GM21381 (cell line): ENCODE data around the gene STK25.

ENCODE experiments used
- ATAC-seq: cut with Tn5 transposase; IDR thresholded peaks from one replicate; pipeline ENCODE4 v1.9.1; 2021; ENCODE audit warnings: mild to moderate bottlenecking, moderate library complexity; ENCODE audit not compliant: unreplicated experiment

The STK25 gene

DNA sequence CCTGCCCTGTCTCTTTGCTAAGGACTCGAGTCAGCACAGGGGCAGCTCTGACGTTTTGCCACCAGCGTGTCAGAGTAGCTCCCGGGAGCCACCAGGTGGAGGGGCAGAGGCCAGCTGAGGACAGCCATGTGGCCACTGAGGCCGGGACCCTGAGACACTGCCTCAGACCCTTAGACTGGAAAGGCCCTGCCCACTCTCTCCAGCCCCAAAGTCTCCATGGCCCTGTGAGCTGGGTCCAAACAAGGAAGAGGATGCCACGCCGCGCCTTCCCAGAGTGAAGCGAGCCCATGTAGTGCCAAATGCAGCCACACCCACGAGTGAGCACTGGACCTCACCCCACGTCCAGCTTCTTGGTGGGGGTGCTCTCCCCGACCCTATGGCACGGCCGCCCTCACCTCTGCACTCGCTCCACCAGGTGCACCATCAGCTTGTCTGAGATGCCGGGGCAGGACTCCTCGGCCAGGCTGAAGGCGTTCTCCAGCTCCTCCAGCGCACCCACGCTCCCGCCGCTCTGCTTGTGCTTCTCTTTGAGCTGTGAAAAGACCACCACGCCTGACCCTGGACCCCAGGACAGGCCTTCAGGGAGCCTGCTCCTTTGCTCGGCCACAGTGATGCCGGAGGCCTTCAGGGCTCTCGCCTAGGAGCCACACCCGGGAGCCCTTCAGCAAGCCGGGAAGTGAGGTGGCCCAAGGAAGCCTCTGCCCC, 12.2 kb downstream of the STK25 start:
- no peak for ATAC-seq

DNA sequence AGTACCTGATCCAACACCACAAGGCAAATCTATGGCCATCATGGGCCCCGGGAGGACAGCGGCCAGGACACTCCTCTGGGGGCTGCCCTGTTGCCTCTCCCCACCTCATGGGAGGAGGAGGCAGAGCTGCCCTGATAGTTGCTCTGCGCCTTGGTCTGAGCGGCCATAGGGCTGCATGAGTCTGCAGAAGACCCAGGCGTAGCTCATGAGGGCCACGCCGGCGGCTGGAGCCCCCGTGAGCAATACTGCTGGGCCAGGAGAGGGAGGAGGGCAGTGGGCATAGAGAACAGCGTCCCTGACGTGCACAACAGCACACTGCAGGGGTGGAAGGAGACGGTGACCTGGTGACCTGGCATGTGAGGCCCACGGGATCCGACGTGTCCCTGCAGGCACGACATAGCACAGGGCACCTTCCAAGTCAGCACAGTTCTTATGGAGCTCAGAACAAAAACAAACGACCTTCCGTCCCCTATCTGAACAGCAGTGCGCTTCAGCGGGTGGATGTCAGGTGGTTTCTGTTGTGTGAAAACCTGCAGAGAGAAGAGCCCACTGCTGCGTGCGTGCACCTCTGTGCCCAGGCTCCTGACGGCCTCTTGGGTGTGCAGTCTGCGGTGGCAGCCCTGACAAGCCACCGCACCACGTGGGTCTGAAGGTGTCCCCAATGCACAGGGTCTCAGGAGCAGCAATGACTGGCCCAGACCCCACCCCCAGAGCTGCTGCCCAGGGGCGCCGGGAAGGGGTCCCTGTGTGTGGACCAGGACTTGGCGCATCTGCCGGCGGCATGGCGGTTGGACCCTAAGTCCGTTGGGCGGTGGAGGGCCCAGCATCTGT, 13.0 kb downstream of the STK25 start:
- no peak for ATAC-seq

DNA sequence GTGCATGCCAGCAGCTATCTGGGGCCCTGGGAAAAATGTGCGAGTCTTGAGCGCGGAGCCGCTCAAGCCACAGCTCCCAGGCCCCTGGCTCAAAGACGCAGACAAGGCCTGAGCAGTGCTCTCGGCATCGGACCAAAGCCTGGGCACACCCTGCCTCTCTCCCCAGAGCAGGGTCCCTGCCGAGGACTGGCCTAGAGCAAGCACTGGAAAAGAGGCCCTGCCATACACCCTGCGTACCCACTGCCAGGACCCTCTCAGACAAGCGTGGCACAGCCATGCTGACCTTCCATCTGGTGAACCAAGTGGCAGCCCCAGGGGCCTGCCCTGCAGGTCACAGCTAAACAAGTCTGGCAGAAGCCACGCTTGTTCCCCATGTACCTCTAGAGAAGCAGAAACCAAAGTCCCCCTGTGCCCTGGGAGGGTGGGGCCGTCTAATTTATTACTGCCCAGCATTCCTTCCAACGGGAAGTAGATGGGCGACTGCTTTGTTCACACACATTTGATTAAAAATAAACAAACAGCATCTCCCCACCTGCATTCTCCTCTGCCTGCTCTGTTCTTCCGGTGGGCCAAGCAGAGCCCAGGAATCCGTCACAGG, 14.0 kb downstream of the STK25 start:
- no peak for ATAC-seq

DNA sequence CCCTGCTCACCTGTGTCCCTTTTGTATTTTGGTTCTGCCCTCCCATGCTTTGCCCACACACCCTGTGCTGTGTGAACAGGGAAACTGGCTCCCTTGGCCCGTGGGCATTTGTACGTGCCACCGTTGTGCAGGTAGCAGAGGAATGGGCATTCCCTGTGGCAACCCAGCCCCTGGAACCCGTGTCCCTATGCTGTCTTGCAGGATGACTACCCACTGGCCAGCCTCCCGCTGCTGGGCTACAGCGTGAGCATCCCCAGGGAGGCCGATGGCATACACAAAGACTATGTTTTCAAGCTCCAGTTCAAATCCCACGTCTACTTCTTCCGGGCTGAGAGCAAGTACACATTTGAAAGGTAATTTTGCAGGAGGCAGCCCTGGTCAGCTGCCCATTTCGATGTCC, 15.3 kb downstream of the STK25 start:
- no peak for ATAC-seq

DNA sequence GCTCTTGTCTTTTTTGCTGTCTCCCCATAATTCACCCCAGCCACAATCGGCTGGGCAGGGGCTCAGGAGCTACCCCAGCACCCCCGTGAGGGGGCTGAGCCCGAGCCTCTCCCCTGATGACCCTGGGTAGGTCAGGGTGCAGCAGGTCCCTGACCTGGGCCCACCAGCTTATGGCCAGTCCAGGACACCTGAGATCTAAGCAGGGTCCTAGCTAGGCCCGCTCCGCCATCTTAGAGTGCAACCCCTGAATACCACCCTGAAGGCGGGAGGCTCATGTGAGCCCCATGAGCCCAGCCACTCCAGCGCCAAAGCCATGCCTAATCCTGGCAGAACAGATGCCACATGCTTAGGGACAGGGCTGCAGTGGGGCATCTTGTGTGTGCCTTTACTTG, 16.2 kb downstream of the STK25 start:
- no peak for ATAC-seq

DNA sequence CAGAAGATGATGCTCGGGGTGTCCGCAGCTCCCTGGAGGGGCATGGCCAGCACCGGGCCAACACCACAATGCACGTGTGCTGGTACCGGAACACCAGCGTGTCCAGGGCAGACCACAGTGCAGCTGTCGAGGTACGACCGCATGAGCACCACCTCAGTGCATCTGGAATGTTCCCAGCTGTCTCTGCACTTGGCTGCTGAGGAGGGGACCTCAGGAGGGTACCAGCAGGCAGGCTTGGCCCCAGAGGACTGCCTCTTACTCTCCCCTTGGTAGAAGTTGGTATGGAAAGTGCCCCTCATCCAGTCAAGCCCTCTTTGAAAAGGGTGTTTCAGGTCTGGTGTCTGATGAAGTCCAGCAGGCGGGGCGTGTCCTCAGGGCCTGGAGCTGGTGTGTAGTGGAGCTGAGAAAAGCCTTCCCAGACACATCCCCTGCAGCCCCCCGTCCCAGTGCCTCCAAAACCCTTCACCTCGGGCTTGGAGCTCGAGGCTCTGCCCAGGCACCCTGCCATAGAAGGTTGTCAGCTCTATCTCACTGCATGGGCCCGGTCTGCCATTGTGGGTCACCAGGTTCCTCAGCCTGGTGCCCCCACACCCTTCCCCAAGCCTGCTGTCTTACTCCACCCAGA, 16.7 kb downstream of the STK25 start:
- ATAC-seq = no peak

DNA sequence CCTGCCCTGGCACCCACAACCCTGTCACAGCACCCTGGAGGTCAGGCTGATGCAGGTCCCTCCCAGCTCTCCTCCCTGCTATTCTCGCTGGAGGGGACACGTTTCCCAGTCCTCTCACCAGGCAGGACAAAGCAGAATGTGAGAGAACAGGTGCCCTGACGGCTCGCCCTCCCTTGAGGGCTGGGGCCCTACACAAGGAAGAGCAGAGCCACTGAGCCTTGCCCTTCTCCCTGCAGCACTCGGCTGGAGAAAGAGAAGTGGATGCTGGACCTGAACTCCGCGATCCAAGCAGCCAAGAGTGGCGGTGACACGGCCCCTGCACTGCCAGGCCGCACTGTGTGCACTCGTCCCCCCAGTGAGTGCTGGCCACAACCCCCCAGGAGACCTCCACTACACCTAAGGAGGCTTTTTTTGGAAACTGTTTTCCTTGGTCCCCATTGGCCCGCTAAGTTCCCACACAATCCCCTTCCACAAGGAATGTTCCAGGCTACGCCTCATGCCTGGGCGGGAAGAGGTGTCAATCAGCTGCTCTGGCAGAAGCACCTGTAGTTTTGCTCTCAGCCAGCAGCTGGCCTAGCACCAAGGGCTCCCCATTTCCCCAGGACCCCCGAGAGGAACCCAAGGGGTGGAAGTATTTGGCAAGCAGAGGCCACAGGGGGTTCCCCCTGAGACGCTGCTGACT, 17.4 kb downstream of the STK25 start:
- no peak for ATAC-seq

DNA sequence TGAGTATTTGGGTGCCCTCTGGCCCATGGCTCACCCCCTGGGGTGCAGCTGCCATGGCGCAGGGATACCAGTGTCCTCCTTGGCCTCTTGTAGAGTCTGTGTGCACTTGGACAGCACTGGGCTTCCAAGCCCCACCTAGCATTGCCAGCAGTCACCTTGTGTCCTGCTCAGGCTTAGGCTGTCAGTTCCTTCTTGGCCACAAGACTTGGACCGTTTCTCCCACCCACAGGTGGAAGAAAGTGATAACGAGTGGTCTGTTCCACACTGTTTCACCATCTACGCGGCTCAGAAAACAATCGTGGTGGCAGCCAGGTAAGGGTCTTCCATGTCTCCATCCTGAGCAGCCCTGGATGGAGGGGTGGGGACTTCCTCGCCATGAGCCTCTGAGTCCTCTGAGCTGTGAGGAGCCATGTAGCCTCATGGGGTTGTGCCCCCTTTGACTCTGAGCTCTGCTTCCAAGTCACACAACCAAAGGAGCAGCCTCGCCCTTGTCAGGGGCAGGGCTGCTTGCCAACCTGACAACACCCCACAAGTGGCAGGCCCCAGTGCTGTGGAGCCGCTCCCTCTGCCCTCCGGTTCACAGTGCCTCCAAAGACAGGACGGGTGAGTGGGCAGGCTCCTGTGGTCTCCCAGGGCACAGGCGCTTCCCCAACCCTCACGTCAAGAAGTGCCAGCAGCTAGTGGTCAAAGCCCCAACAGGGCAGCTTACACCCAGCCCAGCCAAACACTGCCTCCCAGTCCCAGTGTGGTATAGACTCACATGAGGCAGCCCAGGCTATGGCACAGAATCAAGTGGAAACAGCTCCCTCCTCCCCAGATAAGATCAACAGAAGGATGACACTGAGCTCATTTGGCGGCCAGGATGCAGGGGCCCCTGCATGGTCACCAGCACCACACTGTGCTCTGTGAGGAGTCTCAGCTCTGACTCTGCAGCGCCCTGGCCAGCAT, 18.4 kb downstream of the STK25 start:
- no peak for ATAC-seq

DNA sequence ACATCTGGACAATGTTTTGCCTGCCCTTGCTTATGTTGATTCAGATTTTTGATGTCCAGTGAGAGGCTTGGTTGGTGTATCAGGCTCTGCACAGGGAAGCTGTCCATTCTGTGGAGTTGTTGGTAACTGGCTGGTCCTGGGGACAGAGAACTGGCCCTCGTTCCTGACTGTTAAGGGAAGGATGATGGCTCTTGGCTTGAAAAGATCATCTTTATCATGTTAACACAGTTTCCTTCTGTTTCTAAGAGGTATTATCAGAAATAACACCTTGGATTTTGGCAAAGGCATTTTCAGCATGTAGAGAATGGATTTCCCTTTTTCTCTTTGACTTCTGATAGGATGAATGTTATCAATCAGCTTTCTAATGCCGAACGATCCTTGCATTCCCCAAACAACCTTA, 19.3 kb downstream of the STK25 start:
- ATAC-seq = no peak

DNA sequence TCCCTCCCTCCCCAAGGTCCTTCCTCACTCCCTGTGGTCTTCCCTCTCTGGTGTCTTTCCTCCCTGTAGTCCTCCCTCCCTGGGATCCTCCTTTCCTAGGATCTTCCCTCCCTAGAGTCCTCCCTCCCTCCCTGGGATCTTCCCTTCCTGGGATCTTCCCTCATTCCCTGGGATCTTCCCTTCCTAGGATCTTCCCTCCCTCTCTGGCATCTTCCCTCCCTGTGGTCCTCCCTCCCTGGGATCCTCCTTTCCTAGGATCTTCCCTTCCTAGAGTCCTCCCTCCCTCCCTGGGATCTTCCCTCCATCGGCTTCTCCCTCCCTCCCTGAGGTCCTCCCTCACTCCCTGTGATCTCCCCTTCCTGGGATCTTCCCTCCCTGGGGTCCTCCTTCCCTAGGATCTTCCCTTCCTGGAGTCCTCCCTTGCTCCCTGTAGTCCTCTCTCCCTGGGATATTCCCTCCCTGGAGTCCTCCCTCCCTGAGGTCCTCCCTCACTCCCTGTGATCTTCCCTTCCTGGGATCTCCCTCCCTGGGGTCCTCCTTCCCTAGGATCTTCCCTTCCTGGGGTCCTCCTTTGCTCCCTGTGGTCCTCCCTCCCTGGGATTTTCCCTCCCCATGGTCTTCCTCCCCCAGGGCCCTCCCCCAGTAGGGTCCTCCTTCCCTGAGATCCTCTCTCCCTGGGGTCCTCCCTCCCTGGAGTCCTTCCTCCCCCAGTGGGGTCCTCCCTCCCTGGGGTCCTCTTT, 23.0 kb downstream of the STK25 start:
- ATAC-seq = no peak

DNA sequence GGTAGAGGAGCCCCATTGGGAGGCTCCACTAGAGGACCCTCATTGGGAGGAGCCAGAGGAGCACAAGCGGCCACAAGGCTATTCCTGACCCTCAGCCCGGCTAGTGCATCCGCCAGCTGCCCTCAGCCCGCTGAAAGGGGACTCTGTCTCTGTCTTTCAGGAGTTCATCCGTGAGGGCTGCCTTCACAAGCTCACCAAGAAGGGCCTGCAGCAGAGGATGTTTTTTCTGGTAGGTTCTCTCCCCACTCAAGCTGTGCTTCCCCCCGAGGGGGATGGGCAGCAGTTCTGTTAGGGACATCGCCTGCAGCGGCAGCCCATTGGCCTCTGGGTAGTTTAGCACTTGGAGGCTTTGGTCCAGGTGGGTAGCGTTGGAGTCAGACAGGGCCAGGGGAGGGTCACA, 25.1 kb downstream of the STK25 start:
- ATAC-seq = no peak

DNA sequence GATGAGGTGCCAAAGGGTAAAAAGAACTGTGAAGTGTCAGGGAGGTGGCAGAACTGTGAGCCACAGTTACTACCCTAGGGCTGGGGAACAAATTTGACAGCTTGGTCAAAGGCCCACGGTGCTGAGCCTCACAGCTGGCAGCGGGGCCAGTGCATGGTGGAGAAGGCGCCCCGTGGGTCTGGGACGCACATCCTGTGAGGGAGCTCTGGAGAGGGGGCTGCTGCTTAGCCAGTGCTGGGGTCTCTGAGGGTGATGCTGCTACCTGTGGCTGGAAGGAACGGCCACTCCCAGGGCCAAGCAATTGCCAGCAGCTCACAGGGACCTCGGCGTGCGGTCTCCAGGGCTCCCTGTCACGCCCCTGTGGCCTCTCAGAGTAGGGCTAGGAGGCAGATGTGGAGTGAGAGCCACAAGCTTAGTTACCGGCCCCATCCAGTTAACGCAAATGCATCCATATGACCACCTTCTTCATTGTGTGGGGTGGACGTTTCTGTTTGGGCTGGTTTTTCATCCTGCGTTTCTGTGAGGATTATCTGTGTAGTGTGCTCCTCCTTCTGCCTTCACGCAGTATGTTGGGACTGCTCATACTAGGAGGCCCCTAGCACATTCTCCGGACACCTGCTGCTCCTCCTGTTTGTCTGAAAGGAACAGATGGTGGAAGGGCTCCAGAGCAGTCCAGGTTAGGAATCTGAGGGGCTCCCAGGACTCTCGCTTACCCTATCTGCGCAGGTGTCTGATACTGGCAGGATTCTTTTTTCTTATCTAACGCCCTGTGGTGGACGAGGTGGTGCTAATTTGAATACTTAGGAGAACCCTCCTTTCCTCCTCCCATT, 26.0 kb downstream of the STK25 start:
- ATAC-seq = no peak

DNA sequence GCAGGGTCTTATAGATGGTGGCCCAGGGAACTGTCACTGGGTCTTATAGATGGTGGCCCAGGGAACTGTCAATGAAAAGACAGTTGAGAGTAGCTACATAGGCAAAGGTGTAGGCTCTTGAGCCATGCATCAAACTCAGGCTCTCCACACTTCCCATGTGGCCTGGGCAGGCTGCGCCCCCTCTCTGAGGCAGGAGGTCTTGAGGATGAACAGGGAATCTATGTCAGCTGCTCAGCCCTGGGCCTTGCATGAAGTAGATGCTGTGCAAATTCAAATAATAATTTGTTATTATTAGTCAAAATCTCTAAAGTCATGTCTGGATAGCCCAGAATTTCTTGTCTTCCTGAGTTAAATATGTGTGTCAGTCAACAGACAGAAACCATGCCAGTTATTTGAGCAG, 26.7 kb downstream of the STK25 start:
- no peak for ATAC-seq

DNA sequence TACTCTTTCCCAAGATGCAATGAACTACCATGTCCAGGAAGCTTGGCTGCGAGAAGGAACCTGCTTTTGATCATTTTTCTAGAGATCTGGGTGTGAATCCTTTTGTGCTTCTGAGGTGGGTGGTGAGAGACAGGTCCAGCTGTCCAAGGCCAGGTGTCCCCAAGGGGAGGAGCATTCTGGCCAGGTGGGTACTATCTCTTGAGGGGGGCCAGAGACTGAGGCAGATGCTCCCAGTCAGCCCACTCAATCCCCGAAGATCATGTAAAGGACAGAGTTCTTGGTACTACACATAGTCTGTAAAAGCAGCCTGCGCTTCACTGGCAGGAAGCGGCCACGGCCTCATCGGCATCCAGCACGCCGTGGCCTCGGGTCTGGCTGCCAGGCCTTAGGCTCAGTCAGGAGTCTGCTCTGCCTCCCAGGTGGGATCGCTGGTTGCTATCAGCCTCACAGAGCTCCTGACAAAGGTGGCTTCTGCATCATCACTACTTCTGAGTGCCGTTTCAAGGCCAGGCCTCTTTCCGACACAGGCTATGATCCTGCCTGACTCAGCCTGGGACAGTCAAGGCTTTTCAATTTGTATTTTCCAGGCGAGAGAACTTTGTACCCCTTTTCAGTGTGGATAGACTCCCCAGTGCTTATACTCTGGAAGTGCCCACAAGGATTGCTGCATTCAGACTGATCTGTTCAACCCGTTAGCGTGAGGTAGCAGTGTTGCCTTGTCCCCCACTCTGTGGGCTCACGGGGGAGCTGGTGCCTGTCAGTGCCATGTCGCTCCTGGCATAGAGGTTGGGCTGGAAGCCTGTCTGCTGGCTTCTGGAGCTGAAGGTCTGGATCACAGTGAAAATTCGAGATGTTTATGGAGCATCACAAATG, 29.1 kb downstream of the STK25 start:
- ATAC-seq = no peak

DNA sequence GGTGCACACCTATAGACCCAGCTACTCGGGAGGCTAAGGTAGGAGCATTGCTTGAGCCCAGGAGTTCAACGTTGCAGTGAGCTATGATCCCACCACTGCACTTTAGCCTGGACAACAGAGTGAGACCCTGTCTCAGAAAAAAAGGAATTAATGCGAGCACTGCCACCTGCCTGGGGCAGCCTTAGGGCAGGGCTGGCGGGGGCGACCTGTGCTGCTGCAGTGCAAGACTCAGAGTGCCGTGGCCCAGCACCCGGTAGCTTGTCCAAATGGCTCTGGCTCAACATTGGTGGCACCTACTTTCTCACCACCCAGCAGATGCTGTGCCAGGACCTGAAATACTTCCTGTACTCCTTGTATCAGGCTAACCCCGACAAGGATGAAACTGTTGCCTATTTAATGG, 30.2 kb downstream of the STK25 start:
- no peak for ATAC-seq

DNA sequence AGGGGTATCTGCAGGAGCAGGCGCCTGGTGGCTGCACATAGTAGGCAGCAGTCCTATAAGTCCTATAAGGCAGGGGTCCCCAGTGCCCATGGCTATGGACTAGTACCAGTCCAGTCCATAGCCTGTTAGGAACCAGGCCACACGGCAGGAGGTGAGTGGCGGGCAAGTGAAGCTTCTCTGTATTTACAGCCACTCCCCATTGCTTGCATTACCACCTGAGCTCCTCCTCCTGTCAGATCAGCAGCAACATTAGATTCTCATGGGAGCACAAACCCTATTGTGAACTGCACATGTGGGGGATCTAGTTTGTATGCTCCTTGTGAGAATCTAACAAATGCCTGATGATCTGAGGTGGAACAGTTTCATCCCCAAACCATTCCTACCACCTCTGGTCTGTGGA, 33.1 kb downstream of the STK25 start:
- no peak for ATAC-seq

DNA sequence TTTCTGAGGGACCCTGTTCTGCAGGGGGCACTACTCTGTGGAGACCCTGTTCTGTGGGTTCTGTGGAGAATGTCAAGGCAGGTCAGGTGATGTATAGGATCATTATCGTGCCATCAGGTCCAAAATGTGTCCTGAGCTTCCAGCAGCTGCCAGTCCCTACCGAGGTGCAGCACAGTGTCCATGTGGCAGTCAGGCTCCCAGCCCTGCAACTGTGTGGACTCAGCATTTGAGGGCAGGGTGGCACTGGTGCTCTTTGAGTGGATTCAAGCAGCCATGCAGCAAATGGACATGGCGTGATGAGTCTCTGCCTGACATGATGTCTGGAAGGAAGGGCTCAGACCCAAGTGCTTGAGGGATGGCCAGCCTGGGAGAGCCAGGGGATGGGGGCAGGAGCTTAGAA, 35.0 kb downstream of the STK25 start:
- ATAC-seq = no peak

DNA sequence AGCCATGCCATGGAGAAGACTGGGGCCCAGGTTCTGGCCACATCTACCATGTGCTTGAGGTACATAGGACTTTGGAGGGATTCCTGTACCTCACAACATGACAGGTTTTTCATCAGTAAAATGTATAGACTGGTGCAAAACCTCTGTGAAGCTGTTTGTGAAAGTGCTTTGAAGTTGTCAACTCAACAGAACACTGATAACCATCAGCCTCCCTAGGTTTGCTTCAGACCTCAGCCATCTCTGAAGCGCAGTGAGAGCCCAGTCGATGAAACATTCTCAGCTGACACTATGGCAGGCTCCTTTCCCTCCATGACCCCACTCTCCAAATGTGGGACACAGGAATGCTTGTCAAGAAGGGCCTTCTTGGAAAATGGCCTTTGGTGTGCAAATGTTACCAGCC, 38.6 kb downstream of the STK25 start:
- no peak for ATAC-seq
